ENCODE data around the gene OR1L6.

The OR1L6 gene

DNA sequence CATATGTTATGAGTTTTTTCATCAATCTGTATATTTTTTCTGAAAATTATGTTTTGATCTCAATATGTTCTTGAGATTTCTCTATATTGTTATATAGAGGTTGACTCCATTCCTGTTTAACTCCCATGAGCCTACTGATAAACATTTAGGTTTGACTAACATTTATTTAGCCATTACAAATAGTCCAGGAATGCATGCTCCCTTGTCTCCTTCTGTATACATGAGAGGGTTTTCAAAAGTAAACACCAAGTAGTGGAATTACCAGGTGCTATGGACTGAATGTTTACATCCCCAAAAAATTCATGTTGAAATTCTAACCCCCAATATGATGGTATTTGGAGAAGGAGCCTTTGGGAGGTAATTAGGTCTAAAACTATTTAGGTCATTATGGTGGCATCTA, 43.2 kb downstream of the OR1L6 start:
- DNase-seq (ENCODE audit: low read depth): no peak
- TF ChIP-seq, protein P1, sequence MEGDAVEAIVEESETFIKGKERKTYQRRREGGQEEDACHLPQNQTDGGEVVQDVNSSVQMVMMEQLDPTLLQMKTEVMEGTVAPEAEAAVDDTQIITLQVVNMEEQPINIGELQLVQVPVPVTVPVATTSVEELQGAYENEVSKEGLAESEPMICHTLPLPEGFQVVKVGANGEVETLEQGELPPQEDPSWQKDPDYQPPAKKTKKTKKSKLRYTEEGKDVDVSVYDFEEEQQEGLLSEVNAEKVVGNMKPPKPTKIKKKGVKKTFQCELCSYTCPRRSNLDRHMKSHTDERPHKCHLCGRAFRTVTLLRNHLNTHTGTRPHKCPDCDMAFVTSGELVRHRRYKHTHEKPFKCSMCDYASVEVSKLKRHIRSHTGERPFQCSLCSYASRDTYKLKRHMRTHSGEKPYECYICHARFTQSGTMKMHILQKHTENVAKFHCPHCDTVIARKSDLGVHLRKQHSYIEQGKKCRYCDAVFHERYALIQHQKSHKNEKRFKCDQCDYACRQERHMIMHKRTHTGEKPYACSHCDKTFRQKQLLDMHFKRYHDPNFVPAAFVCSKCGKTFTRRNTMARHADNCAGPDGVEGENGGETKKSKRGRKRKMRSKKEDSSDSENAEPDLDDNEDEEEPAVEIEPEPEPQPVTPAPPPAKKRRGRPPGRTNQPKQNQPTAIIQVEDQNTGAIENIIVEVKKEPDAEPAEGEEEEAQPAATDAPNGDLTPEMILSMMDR (IDR thresholded peaks at IDR 0.05; ENCODE audit: low read depth, low read length, missing control alignments): no peak
- in situ Hi-C loops (cut with HindIII; ENCODE audit: low sequenced_read_pairs): no loop called here
- no peak overlapping the region for H3K4me3 ChIP-seq (ENCODE audit: low read depth, low read length)

DNA sequence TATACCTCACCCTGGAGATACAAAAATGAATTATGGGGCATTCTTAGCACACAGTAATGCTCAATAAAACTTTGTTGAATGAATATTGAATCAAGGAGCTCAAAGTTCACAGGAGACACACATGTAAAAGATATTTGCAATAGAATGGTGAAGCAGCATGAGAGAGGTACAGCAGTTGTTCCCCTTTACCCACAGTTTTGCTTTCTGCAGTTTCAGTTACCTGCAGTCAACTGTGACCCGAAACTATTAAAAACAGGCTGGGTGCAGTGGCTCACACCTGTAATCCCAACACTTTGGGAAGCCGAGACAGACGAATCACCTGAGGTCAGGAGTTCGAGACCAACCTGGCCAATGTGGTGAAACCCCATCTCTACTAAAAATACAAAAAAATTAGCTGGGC, 44.2 kb downstream of the OR1L6 start:
- no peak overlapping the region for H3K4me3 ChIP-seq (ENCODE audit: low read depth, low read length)
- in situ Hi-C loops (cut with HindIII; ENCODE audit: low sequenced_read_pairs): no loop called here
- TF ChIP-seq, protein P1 (IDR thresholded peaks at IDR 0.05; ENCODE audit: low read depth, low read length, missing control alignments): no peak
- no peak for DNase-seq (ENCODE audit: low read depth)

DNA sequence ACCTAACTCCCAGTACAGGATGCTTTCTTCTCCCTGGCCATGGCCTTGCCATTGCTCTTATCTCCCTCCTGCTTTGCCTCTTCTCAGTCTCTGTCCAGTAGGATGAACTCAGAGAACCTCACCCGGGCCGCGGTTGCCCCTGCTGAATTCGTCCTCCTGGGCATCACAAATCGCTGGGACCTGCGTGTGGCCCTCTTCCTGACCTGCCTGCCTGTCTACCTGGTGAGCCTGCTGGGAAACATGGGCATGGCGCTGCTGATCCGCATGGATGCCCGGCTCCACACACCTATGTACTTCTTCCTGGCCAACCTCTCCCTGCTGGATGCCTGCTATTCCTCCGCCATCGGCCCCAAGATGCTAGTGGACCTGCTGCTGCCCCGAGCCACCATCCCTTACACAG, 46.7 kb downstream of the OR1L6 start, which contains the start of gene OR5C1:
Gene OR5C1, plus strand, starts transcription at position 103 of the 400 bp plus-strand sequence. Its CDS starts 0 bp downstream, at position 103.
- in situ Hi-C loops (cut with HindIII; ENCODE audit: low sequenced_read_pairs): no loop called here
- no peak within 1 kb of the TSS for H3K4me3 ChIP-seq (ENCODE audit: low read depth, low read length)
- DNase-seq (ENCODE audit: low read depth): no peak
- TF ChIP-seq, protein P1 (IDR thresholded peaks at IDR 0.05; ENCODE audit: low read depth, low read length, missing control alignments): no peak

DNA sequence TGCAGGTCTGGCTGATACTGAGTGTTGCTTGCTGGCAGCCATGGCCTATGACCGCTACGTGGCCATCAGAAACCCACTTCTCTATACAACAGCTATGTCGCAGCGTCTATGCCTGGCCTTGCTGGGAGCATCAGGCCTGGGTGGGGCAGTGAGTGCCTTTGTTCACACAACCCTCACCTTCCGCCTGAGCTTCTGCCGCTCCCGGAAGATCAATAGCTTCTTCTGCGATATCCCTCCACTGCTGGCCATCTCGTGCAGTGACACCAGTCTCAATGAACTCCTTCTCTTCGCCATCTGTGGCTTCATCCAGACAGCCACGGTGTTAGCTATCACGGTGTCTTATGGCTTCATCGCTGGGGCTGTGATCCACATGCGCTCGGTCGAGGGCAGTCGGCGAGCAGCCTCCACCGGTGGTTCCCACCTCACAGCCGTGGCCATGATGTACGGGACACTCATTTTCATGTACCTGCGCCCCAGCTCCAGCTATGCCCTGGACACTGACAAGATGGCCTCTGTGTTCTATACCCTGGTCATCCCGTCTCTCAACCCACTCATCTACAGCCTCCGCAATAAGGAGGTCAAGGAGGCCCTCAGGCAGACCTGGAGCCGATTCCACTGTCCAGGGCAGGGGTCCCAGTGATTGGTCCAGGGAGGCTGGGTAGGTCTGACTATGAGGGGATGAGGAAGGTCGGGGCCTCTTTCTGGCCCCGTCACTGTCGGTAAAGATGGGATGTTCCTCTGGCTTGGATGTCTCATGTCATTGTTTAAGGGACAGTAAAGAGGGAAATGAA, 47.3 kb downstream of the OR1L6 start:
- no peak for DNase-seq (ENCODE audit: low read depth)
- no peak overlapping the region for H3K4me3 ChIP-seq (ENCODE audit: low read depth, low read length)
- in situ Hi-C loops (cut with HindIII; ENCODE audit: low sequenced_read_pairs): no loop called here
- TF ChIP-seq, protein P1 (IDR thresholded peaks at IDR 0.05; ENCODE audit: low read depth, low read length, missing control alignments): no peak

DNA sequence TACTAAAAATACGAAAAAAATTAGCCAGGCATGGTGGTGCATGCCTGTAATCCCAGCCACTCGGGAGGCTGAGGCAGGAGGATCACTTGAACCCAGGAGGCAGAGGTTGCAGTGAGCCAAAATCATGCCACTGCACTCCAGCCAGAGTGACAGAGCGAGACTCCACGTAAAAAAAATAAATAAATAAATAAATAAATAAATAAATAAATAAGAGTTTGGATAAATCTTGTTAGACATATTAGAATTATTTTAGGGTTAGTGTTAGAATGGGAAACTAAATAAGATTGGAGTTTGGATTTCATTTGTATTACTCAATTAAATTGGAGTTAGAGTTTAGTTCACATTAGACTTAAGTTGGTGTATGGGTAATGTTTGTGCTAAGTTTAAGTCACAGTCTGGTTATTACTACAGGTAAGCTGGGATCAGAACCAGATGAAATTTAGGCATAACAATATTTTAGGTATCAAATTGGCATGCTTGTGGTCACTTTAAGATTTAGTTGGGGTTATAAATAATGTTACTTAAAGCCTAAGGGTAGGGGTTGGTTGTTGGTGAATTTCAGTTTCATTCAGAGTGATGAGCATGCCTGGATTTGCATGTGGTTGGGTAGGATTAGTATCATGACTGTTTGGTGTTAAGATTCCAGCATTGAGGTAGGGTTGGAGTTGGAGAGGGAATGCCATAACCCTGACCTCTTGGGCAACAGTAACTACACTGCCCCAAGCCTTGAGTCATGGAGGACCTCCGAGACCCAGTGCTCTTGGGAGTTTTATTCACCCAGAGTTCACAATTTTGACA, 50.0 kb downstream of the OR1L6 start:
- in situ Hi-C loops (cut with HindIII; ENCODE audit: low sequenced_read_pairs): no loop called here
- no peak overlapping the region for H3K4me3 ChIP-seq (ENCODE audit: low read depth, low read length)
- no peak for DNase-seq (ENCODE audit: low read depth)
- TF ChIP-seq, protein P1 (IDR thresholded peaks at IDR 0.05; ENCODE audit: low read depth, low read length, missing control alignments): no peak

DNA sequence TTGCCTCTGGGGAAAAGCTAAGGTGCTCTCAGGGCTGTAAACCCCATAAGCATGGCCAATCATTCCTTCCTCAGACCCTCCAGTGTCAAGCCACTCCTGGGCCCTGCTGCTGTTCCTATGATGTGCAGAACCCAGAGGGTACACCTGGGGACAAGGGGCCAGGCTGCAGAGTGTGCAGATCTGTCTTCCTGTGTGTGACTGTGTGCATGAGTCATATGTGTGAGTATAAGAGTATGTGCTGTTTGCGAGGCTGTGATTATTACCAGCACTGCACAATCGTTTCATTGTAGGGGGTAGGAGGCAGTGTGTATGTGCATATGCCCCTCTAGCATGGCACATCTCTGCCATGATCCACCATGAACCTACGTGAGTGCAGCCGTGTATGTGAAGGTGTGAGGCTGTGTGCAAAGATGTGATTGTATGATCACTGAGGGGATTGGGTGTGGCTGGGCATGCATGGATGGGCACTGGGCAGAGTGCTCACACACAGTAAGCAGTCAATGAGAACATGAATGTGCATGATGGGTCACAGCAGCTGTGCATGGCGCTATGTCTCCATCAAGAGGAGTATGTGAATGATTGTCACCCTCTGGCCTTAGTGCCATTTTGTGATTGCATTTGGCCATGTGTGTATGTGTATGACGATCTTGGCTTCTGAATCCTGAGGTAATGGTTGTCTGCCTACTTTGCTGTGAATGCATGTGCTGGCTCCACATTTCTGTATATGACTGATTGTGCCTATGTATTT, 55.4 kb downstream of the OR1L6 start:
- in situ Hi-C loops (cut with HindIII; ENCODE audit: low sequenced_read_pairs): no loop called here
- TF ChIP-seq, protein P1 (IDR thresholded peaks at IDR 0.05; ENCODE audit: low read depth, low read length, missing control alignments): no peak
- no peak for DNase-seq (ENCODE audit: low read depth)
- no peak overlapping the region for H3K4me3 ChIP-seq (ENCODE audit: low read depth, low read length)
